Measurements from ENCODE around the gene DNM2.

The DNM2 gene

GRCh38 chr19:10774893-10775292 lies 57.0 kb downstream of the DNM2 start:
- H3K4me3 ChIP-seq (ENCODE audit: low read depth, low read length), result no peak overlapping the region
- TF ChIP-seq CTCF (IDR thresholded peaks at IDR 0.05; ENCODE audit: control insufficient read depth, extremely low read depth, insufficient read depth), result no peak
- DNase-seq (ENCODE audit: low read depth), result no peak

- no peak overlapping the region for H3K4me3 ChIP-seq (ENCODE audit: low read depth, low read length)
- TF ChIP-seq CTCF (IDR thresholded peaks at IDR 0.05; ENCODE audit: control insufficient read depth, extremely low read depth, insufficient read depth), result no peak
- no peak for DNase-seq (ENCODE audit: low read depth)
Measured at GRCh38 chr19:10776900-10777650, 59.2 kb downstream of the DNM2 start.

- DNase-seq (ENCODE audit: low read depth), result no peak
- H3K4me3 ChIP-seq (ENCODE audit: low read depth, low read length), result no peak overlapping the region
- TF ChIP-seq CTCF (IDR thresholded peaks at IDR 0.05; ENCODE audit: control insufficient read depth, extremely low read depth, insufficient read depth), result no peak
Measured at GRCh38 chr19:10780368-10780767, 62.5 kb downstream of the DNM2 start.

- TF ChIP-seq CTCF (IDR thresholded peaks at IDR 0.05; ENCODE audit: control insufficient read depth, extremely low read depth, insufficient read depth), result no peak
- no peak overlapping the region for H3K4me3 ChIP-seq (ENCODE audit: low read depth, low read length)
- DNase-seq (ENCODE audit: low read depth), result no peak
Measured at GRCh38 chr19:10782795-10783194, 64.9 kb downstream of the DNM2 start.

GRCh38 chr19:10784257-10784656 lies 66.4 kb downstream of the DNM2 start:
- DNase-seq (ENCODE audit: low read depth), result no peak
- TF ChIP-seq CTCF (IDR thresholded peaks at IDR 0.05; ENCODE audit: control insufficient read depth, extremely low read depth, insufficient read depth), result no peak
- H3K4me3 ChIP-seq (ENCODE audit: low read depth, low read length), result no peak overlapping the region

- no peak for DNase-seq (ENCODE audit: low read depth)
- H3K4me3 ChIP-seq (ENCODE audit: low read depth, low read length), result no peak overlapping the region
- no peak for TF ChIP-seq CTCF (IDR thresholded peaks at IDR 0.05; ENCODE audit: control insufficient read depth, extremely low read depth, insufficient read depth)
Measured at GRCh38 chr19:10788146-10788545, 70.3 kb downstream of the DNM2 start.

- no peak overlapping the region for H3K4me3 ChIP-seq (ENCODE audit: low read depth, low read length)
- no peak for DNase-seq (ENCODE audit: low read depth)
- no peak for TF ChIP-seq CTCF (IDR thresholded peaks at IDR 0.05; ENCODE audit: control insufficient read depth, extremely low read depth, insufficient read depth)
Measured at GRCh38 chr19:10789866-10790265, 72.0 kb downstream of the DNM2 start.
